GM04503 (cell line): ENCODE results near the gene RALBP1.

Experiments
- DNase-seq: peaks from one replicate; pipeline ENCODE4 v3.0.0-alpha.2; 2012; ENCODE audit warnings: low read depth

The RALBP1 gene

DNA sequence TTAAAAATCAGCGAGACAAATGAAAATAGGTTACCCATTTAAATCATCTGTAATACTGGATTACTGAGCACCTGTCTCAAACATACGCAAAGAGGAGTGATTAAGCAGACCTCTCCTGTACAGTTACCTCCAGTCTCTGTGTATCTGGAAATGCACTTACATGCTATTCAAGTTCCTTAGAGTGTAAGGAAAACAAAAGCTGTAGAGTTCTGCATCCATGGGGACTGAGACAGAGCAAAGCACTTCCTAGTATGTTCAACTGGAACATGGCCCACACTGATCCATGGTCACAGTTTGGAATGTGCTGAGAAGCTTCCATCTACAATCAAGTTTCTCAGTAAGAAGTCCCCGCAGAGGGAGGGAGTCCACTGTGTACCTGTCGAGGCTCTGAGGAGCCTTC, 75.1 kb downstream of the RALBP1 start:
- no peak for DNase-seq

- no peak for DNase-seq
These were observed 76.9 kb downstream of the RALBP1 start for GRCh38 chr18:9552191-9552590.

DNA sequence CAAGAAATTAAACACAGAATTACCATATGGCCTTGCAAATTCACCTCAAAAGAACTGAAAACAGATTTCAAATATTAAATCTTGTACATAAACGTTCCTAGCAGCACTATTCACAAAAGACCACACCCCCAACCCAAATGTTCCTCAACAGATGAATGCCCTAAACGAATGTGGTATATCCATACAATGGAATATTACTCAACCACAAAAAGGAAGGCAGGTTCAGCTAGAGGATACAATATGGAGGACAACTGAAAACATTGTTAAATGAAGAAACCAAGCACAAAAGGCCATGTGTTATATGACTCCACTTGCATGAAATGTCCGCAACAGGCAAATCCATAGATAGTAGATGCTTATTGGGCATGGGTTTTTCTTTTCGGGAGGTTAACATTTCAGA, 77.3 kb downstream of the RALBP1 start:
- no peak for DNase-seq

GRCh38 chr18:9557250-9557943, 82.1 kb downstream of the RALBP1 start:
- DNase-seq = no peak

- DNase-seq = no peak
These were observed 83.2 kb downstream of the RALBP1 start for GRCh38 chr18:9558387-9559064.

DNA sequence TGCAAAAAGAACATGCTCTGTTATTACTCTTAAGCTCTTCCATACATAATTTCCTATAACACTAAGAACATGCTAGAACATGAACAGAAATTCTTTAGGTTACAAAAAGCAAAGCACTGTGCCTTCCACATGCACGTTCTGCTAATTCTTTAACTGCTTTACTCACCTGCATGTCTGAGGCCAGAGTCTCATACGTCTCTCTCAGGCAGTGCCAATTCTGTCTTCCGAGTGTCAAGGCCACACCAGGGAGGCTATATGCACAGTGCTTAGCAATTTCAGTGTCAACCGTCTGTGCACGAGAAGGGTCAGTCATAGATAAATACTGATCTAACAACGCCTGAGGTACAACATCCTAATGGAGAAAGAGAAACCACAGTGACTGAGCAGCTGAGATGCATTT, 83.9 kb downstream of the RALBP1 start:
- DNase-seq = no peak

GRCh38 chr18:9561759-9562158, 86.4 kb downstream of the RALBP1 start:
- DNase-seq = no peak

- DNase-seq = no peak
These were observed 87.3 kb downstream of the RALBP1 start for GRCh38 chr18:9562584-9562983.

DNA sequence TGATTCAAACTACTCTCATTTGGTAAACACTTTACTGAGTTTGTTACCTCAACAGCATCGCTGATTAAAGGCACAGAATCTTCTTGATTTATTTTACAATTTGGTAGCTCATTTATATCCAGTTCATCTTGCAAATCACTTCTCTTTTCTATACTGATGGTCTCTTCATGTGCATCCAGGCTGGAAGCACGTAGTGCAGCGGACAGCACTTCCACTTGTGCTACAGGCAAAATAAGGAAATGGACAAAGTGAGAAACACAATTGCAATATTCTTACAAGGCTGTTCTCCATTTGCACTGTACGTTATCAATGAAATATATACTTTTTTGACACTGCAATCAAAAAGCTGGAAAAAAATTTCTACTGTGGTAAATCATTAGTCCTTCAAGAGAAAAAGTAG, 88.0 kb downstream of the RALBP1 start:
- no peak for DNase-seq

DNA sequence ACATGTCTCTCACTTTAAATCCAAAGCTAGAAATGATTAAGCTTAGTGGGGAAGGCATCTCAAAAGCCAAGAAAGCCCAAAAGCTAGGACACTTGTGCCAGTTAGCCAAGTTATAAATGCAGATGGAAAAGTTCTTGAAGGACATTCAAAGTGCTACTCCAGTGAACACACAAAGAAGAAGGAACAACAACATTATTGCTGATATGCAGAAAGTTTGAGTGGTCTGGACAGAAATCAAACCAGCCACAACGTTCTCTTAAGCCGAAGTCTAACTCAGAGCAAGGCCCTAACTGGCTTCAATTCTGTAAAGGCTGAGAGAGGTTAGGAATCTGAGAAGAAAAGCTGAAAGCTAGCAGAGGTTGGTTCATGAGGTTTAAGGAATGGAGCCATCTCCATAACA, 90.1 kb downstream of the RALBP1 start:
- DNase-seq = no peak

DNA sequence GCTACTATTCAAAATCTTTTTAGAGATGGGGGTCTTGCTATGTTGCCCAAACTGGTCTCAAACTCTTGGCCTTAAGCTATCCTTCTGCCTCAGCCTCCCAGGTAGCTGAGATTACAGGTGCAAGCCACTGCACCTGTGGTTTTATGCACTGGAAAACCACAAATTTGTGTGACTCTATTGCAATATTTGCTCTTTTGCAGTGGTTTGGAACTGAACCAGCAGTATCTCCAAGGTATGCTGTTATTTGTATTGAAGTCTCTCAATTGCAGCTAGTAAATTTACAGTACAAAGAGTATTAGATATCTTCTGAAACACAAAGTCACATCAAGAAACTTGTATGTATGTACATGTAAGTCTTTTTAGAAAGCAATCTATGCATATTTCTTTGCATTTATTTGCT, 92.9 kb downstream of the RALBP1 start:
- DNase-seq = no peak

- no peak for DNase-seq
These were observed 93.9 kb downstream of the RALBP1 start for GRCh38 chr18:9569178-9569577.

- no peak for DNase-seq
These were observed 94.9 kb downstream of the RALBP1 start for GRCh38 chr18:9570255-9570654.

- no peak for DNase-seq
These were observed 96.2 kb downstream of the RALBP1 start for GRCh38 chr18:9571546-9571945.

DNA sequence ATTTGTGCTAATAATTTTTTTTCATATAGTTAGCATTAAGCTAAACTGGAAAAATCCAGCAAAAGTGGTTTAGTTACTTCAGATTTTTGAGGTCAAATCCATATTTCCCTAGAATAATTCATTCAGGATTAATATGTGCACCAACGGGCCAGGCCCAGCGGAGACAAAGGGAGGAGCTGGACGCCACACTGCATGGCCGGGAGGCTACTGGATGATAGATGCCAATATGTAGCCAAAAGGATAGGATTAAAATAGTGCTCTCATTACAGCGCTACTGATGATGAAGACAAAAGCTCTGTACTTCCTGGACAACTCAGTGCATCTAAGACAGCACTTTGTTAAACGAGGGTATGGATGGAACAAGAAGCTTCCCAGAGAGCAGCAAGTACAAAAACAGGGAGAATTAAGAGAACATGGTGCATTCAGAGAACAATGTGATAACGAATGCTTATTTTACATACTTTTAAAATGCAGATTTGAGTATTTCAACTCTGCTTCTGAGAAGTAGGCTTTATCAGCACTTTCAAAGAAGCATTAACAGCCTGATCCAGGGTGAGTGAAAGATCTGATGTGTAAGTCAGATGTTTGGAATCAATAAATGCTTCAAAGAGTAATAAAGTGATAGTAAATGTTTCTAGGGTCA, 99.3 kb downstream of the RALBP1 start:
- no peak for DNase-seq

GRCh38 chr18:9575558-9575957, 100.2 kb downstream of the RALBP1 start:
- DNase-seq = peak; percentile 43

GRCh38 chr18:9577361-9577760, 102.0 kb downstream of the RALBP1 start:
- no peak for DNase-seq

GRCh38 chr18:9578306-9578705, 103.0 kb downstream of the RALBP1 start:
- DNase-seq = no peak

GRCh38 chr18:9581667-9582066, 106.4 kb downstream of the RALBP1 start:
- no peak for DNase-seq

DNA sequence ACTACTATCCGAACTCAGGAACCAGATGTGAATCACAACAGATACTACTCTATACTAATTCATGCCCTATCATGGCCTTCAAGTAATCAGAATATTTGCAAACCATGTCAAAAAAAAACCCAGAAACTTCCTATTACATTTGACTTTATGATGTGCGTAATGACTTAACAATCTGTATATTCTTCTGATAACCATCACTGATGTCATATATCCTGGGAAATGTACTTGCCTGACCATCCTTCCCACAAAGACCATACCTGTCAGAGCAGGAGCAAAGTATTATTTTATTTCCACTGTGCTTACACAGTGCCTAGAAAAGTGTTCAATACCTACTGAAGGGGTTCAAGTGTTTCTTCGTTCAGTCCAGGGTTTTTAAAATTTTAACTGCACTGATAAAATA, 111.5 kb downstream of the RALBP1 start:
- DNase-seq = no peak
